Prostate gland (tissue), 2 donors: Measurements from ENCODE around the gene ARHGEF28.

Source experiments
- POLR2AphosphoS5 ChIP-seq: sonication (generic); formaldehyde crosslinking; IDR thresholded peaks from one replicate; pipeline ENCODE4 v1.6.1; 2017; ENCODE audit warnings: antibody characterized with exemption
- TF ChIP-seq, protein P1 (sequence below), 4 experiments: fragments of 200-600 bp in 2 of 4; fragments of 450-650 bp in 2 of 4; sonication (generic) in 2 of 4; IDR thresholded peaks; 1 replicate in 3 of 4; 2 replicates in 1 of 4; pipeline ENCODE4 v1.5.1; 2016 to 2019; ENCODE audit warnings: antibody characterized with exemption in 4 of 4, mild to moderate bottlenecking in 2 of 4, moderate library complexity in 2 of 4

DNA sequence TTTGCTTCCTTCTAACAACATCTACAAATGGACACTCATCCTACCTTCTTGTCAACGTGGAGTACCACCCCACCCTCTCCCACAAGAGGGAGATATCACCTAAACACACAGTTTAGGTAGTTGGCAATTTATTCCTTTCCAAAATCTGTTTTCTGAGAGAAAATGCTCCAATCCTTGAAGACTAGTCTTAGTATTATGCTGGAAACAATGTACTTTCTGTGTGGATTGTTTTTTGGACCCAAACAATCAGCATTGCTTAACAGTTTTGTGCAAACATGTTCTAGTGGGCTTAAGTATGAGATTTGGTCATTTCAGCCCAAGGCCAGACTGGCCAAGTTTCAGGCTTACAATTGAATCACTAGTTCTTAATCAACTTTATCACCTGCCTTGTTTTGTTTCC, 359.1 kb downstream of the ARHGEF28 start:
- TF ChIP-seq, protein P1, sequence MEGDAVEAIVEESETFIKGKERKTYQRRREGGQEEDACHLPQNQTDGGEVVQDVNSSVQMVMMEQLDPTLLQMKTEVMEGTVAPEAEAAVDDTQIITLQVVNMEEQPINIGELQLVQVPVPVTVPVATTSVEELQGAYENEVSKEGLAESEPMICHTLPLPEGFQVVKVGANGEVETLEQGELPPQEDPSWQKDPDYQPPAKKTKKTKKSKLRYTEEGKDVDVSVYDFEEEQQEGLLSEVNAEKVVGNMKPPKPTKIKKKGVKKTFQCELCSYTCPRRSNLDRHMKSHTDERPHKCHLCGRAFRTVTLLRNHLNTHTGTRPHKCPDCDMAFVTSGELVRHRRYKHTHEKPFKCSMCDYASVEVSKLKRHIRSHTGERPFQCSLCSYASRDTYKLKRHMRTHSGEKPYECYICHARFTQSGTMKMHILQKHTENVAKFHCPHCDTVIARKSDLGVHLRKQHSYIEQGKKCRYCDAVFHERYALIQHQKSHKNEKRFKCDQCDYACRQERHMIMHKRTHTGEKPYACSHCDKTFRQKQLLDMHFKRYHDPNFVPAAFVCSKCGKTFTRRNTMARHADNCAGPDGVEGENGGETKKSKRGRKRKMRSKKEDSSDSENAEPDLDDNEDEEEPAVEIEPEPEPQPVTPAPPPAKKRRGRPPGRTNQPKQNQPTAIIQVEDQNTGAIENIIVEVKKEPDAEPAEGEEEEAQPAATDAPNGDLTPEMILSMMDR (IDR thresholded peaks at IDR 0.05) = peak in 2 of 4 experiments; percentile 43 to 48
- no peak for TF ChIP-seq POLR2AphosphoS5
